AML-193 (cell line): ENCODE data around the gene GBGT1.
A peak's percentile ranks its signal among the peaks of the same experiment; 100 is the strongest.

Experiments used
- DNase-seq, 2 experiments: peaks; one replicate each; lab custom pipeline; 2025; lab: John Stamatoyannopoulos, UW

GBGT1 gene

GRCh38 chr9:133162861-133163503, 732 bp downstream of the GBGT1 start:
- no peak for DNase-seq

- no peak for DNase-seq
These were observed 2.2 kb downstream of the GBGT1 start for GRCh38 chr9:133161547-133161950.

- DNase-seq: peak; percentile 81 to 82
These were observed 2.8 kb downstream of the GBGT1 start for GRCh38 chr9:133160742-133161546.

- no peak for DNase-seq
These were observed 5.0 kb downstream of the GBGT1 start for GRCh38 chr9:133158695-133159094.

- DNase-seq: no peak
These were observed 8.6 kb downstream of the GBGT1 start for GRCh38 chr9:133155156-133155555.

GRCh38 chr9:133154097-133154989, 9.4 kb downstream of the GBGT1 start:
- no peak for DNase-seq

- DNase-seq: no peak
These were observed 10.3 kb downstream of the GBGT1 start for GRCh38 chr9:133153227-133154096.

- DNase-seq: no peak
These were observed 11.9 kb downstream of the GBGT1 start for GRCh38 chr9:133151601-133152525.

- no peak for DNase-seq
These were observed 12.7 kb downstream of the GBGT1 start for GRCh38 chr9:133151041-133151440.

- DNase-seq: peak; percentile 80 to 83
These were observed 14.3 kb downstream of the GBGT1 start for GRCh38 chr9:133149130-133150015.

GRCh38 chr9:133148199-133149129, 15.2 kb downstream of the GBGT1 start:
- peak; percentile 13 to 27 for DNase-seq

GRCh38 chr9:133147412-133148198, 16.1 kb downstream of the GBGT1 start:
- peak; percentile 63 for DNase-seq

GRCh38 chr9:133146746-133147411, 16.8 kb downstream of the GBGT1 start:
- no peak for DNase-seq

- no peak for DNase-seq
These were observed 18.5 kb downstream of the GBGT1 start for GRCh38 chr9:133144904-133145851.

GRCh38 chr9:133144142-133144903, 19.4 kb downstream of the GBGT1 start:
- peak; percentile 50 to 69 for DNase-seq
